GM11168 (cell line): Measurements from ENCODE around the gene XYLT1.

ENCODE experiments used
- in situ Hi-C: fragments of 300-500 bp; cut with MboI; formaldehyde crosslinking; loops from one replicate; pipeline ENCODE4 v1.12.0; 2022; ENCODE audit warnings: low sequenced_read_pairs; ENCODE audit not compliant: unreplicated experiment

The XYLT1 gene

DNA sequence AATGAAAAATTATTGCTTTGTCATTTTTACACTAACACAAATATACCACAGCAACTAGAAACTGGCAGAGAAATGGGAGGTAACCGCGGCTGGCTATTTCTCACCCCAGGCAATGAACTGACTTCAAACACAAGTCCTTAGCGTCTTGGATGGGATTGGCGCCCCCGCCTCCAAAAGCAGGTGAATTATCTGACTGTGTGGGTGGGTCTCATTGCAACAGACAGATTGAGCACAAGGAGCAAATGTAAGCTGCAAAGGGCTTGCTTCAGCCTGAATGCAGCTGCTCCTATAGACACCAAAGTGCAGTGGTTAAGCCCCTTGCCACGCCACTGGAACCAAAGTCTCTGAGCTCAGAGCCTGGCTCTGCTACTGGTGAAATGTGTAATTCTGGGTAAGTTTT is 225.0 kb downstream of the XYLT1 start:
- in situ Hi-C loops: no loop called here

GRCh38 chr16:17244872-17245551 is 225.7 kb downstream of the XYLT1 start:
- in situ Hi-C loops: no loop called here

GRCh38 chr16:17241264-17241835 is 229.4 kb downstream of the XYLT1 start:
- in situ Hi-C loops: no loop called here

GRCh38 chr16:17238285-17239028 is 232.3 kb downstream of the XYLT1 start:
- in situ Hi-C loops: no loop called here

GRCh38 chr16:17237350-17237944 is 233.3 kb downstream of the XYLT1 start:
- in situ Hi-C loops: no loop called here

GRCh38 chr16:17235147-17235815 is 235.5 kb downstream of the XYLT1 start:
- in situ Hi-C loops: no loop called here

- in situ Hi-C loops: no loop called here
Observed at GRCh38 chr16:17233318-17234002, 237.3 kb downstream of the XYLT1 start.

- in situ Hi-C loops: no loop called here
Observed at GRCh38 chr16:17232487-17232886, 238.3 kb downstream of the XYLT1 start.

- in situ Hi-C loops: no loop called here
Observed at GRCh38 chr16:17231972-17232371, 238.8 kb downstream of the XYLT1 start.

- in situ Hi-C loops: no loop called here
Observed at GRCh38 chr16:17230932-17231581, 239.7 kb downstream of the XYLT1 start.

GRCh38 chr16:17229766-17230165 is 241.0 kb downstream of the XYLT1 start:
- in situ Hi-C loops: no loop called here

- in situ Hi-C loops: no loop called here
Observed at GRCh38 chr16:17229131-17229530, 241.6 kb downstream of the XYLT1 start.

GRCh38 chr16:17228708-17229055 is 242.1 kb downstream of the XYLT1 start:
- in situ Hi-C loops: no loop called here

DNA sequence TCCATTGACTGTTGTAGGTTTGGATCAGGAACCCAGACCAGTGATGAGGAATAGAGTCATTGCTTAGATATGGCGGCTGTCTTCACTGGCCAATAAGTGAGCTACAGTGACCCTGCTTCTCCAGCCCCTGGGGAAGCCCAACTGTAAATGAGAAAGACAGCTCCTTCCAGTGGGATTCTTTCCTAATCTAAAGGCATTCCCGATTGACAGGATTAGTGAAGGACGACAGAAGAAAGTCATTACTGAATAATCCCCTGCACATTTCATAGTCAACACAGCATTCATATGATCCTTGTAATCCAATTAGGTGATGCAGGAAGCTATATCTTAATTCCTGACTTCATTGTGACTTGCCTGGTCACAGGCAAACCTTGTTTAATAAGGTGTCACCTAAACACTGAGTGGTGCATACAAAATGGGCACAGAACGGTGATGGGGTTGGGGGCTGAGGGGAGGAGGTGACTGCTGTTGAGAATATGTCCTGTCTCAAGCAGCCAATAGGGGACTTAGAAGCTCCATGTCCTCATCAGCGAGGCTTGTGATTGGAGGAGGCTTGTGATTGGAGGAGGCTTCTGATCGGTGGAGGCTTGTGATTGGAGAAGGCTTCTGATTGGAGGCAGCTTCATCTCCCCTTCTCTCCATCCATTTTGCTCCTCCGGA is 242.6 kb downstream of the XYLT1 start:
- in situ Hi-C loops: no loop called here

- in situ Hi-C loops: no loop called here
Observed at GRCh38 chr16:17227278-17227677, 243.5 kb downstream of the XYLT1 start.

- in situ Hi-C loops: no loop called here
Observed at GRCh38 chr16:17225541-17225940, 245.2 kb downstream of the XYLT1 start.

DNA sequence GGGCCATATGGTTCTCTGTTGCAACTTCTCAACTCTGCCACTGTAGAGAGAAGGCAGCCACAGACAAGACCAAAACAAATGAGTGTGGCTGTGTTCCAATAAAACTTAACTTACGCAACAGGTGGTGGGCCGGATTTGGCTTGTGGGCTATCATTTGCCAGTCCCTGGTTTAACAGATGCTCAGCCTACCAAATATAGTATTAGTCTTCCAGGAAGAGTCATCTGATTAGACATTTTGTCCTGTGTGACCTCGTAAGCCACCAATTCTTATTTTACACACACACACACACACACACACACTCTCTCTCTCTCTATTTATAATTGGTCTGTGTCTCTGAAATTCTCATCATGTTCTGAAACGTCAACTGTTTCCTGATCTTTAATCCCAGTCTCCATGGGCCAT is 245.9 kb downstream of the XYLT1 start:
- in situ Hi-C loops: no loop called here

GRCh38 chr16:17224350-17224749 is 246.4 kb downstream of the XYLT1 start:
- in situ Hi-C loops: no loop called here

- in situ Hi-C loops: no loop called here
Observed at GRCh38 chr16:17223576-17223975, 247.2 kb downstream of the XYLT1 start.
